ENCODE data around the gene IRX6.

DNA sequence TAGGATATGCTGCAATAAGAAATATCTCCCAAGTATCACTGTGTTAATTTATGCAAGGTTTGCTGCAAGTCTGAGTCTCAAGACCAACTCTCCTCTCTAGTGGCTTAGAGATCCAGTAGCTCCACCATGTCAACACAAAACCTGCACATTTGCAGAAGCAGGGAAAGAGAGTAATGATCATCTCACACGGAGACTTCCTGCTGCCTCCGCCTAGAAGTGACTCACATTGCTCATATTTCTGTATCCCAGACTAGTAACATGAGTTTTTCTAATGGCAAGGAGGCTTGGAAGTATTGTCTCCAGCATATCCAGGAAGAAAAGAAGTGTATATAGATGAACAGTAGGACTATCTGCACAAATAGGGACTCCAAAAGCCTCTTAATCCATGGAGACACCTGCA is 15.0 kb upstream of the IRX6 start:
- TF ChIP-seq ZKSCAN1 (IDR thresholded peaks at IDR 0.05; ENCODE audit: low read length) (no peak), ZNF720 (CRISPR knock-in tag; IDR thresholded peaks at IDR 0.05) (no peak), SMYD3 (CRISPR knock-in tag; IDR thresholded peaks at IDR 0.05) (no peak), EP300 (IDR thresholded peaks at IDR 0.05; ENCODE audit: low read depth in 2 of 2, low read length in 2 of 2) (no peak), EP300 (CRISPR knock-in tag; IDR thresholded peaks at IDR 0.05; ENCODE audit: borderline replicate concordance) (no peak), SRSF9 (IDR thresholded peaks at IDR 0.05; ENCODE audit: borderline replicate concordance, insufficient read depth, low read depth, low read length, poor library complexity, severe bottlenecking) (no peak), ZNF792 (CRISPR knock-in tag; IDR thresholded peaks at IDR 0.05) (no peak), SMAD3 (CRISPR knock-in tag; IDR thresholded peaks at IDR 0.05) (no peak), MZF1 (CRISPR knock-in tag; IDR thresholded peaks at IDR 0.05; ENCODE audit: borderline replicate concordance) (no peak), REL (CRISPR knock-in tag; conservative IDR thresholded peaks at IDR 0.05) (no peak), ZNF513 (CRISPR knock-in tag; conservative IDR thresholded peaks at IDR 0.05) (no peak), POLR2AphosphoS5 (IDR thresholded peaks at IDR 0.05; ENCODE audit: low read depth, low read length) (no peak)
- TF ChIP-seq, protein P1, sequence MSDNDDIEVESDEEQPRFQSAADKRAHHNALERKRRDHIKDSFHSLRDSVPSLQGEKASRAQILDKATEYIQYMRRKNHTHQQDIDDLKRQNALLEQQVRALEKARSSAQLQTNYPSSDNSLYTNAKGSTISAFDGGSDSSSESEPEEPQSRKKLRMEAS (IDR thresholded peaks at IDR 0.05) = no peak

Data from HepG2 (cell line).